HCT116 (cell line): Measurements from ENCODE around the gene PM20D1. TPM values are rescaled to one million over a fixed set of nuclear protein-coding genes. Genes with fewer than 3 reads are reported as not detected.

Source experiments
- ATAC-seq: fragments of 200-7000 bp; cut with Tn5 transposase; 2 replicates; pipeline ENCODE4 v1.9.1; 2020; ENCODE audit warnings: mild to moderate bottlenecking, moderate library complexity
- BruUV-seq: library from RNA; stranded (reverse); fragments of 400-500 nt; replicated peaks from 2 replicates; lab custom pipeline; 2021; lab: Mats Ljungman, UMichigan
- CTCF ChIA-PET: fragments of 300-600 bp; sonication (Branson Sonifier 250); formaldehyde crosslinking; loops from one replicate; lab custom pipeline; 2021; ENCODE audit warnings: antibody characterized with exemption; lab: Charles Lee
- POLR2A ChIA-PET: fragments of 300-600, 350-600 bp; sonication (Branson Sonifier 250); formaldehyde crosslinking; loops from one replicate; lab custom pipeline; 2021; ENCODE audit warnings: antibody characterized with exemption; lab: Charles Lee
- RAD21 ChIA-PET, 2 experiments: fragments of 300-600 bp; sonication (Branson Sonifier 250); formaldehyde crosslinking; loops; one replicate each; lab custom pipeline; 2023; ENCODE audit warnings: low total read pairs in 2 of 2; ENCODE audit not compliant: uncharacterized antibody in 2 of 2, unreplicated experiment in 2 of 2, low non-redundant PET in 1 of 2; lab: Charles Lee
- DNase-seq: peaks from one replicate; pipeline ENCODE4 v3.0.0-alpha.2; 2010; ENCODE audit warnings: low read depth, low spot score
- H2AFZ ChIP-seq: fragments of 200-600 bp; shearing (Covaris generic), sonication (generic); 2 replicates; pipeline ENCODE4 v1.6.1; 2017; ENCODE audit warnings: low read depth, mixed run types, mixed read lengths, antibody characterized with exemption, low read length; ENCODE audit not compliant: poor library complexity, severe bottlenecking
- H3K27ac ChIP-seq: 2 replicates; pipeline ENCODE4 v1.5.1; 2012; ENCODE audit warnings: low read depth, low read length
- H3K27me3 ChIP-seq: fragments of 200-600 bp; sonication (generic); 2 replicates; pipeline ENCODE4 v1.6.1; 2016; ENCODE audit warnings: mixed run types, low read length, mixed read lengths; ENCODE audit not compliant: insufficient read depth
- H3K36me3 ChIP-seq, 2 experiments: fragments of 200-500 bp in 1 of 2; fragments of 200-600 bp in 1 of 2; sonication (Bioruptor generic) in 1 of 2; sonication (generic) in 1 of 2; 2 replicates each; pipeline versions ENCODE4 v1.5.1 to v1.6.1; 2014 to 2016; ENCODE audit warnings: low read length in 2 of 2, inconsistent platforms in 1 of 2, mixed read lengths in 1 of 2, mixed run types in 1 of 2; ENCODE audit not compliant: insufficient read depth in 2 of 2, control insufficient read depth in 1 of 2
- H3K4me1 ChIP-seq, 2 experiments: fragments of 200-600 bp in 1 of 2; sonication (generic) in 1 of 2; 2 replicates each; pipeline versions ENCODE4 v1.5.1 to v1.6.1; 2012 to 2017; ENCODE audit warnings: low read length in 2 of 2, inconsistent platforms in 1 of 2, mild to moderate bottlenecking in 1 of 2, mixed read lengths in 1 of 2, mixed run types in 1 of 2, moderate library complexity in 1 of 2; ENCODE audit not compliant: insufficient read depth in 2 of 2, control insufficient read depth in 1 of 2
- H3K4me2 ChIP-seq: fragments of 200-600 bp; sonication (generic); 2 replicates; pipeline ENCODE4 v1.6.1; 2017; ENCODE audit warnings: mixed run types, low read length, mixed read lengths
- H3K4me3 ChIP-seq, 2 experiments: fragments of 200-600 bp in 1 of 2; sonication (generic) in 1 of 2; replicated peaks in 1 of 2; 2 replicates each; pipeline ENCODE4 v1.5.1; 2011 to 2016; ENCODE audit warnings: low read length in 2 of 2, control low read depth in 1 of 2, low read depth in 1 of 2, mild to moderate bottlenecking in 1 of 2, mixed read lengths in 1 of 2, mixed run types in 1 of 2
- H3K79me2 ChIP-seq: fragments of 200-600 bp; sonication (generic); 2 replicates; pipeline ENCODE4 v1.6.1; 2017; ENCODE audit warnings: mild to moderate bottlenecking, mixed run types, low read length, moderate library complexity, mixed read lengths; ENCODE audit not compliant: insufficient read depth
- H3K9ac ChIP-seq: fragments of 200-600 bp; sonication (generic); 2 replicates; pipeline ENCODE4 v1.6.1; 2016; ENCODE audit warnings: low read length, mixed read lengths
- H3K9me2 ChIP-seq: fragments of 200-600 bp; sonication (generic), shearing (Covaris generic); 2 replicates; pipeline ENCODE4 v1.6.1; 2017; ENCODE audit warnings: mixed run types, mild to moderate bottlenecking, moderate library complexity; ENCODE audit not compliant: insufficient read depth
- H3K9me3 ChIP-seq, 2 experiments: fragments of 200-500 bp in 1 of 2; fragments of 200-600 bp in 1 of 2; sonication (Bioruptor generic) in 1 of 2; sonication (generic) in 1 of 2; 2 replicates each; pipeline ENCODE4 v1.6.1; 2014 to 2017; ENCODE audit warnings: low read length in 2 of 2, mixed read lengths in 2 of 2, inconsistent platforms in 1 of 2, low read depth in 1 of 2, mild to moderate bottlenecking in 1 of 2, mixed run types in 1 of 2, moderate library complexity in 1 of 2; ENCODE audit not compliant: control insufficient read depth in 1 of 2, insufficient read depth in 1 of 2
- H4K20me1 ChIP-seq: fragments of 200-600 bp; sonication (generic), shearing (Covaris generic); 2 replicates; pipeline ENCODE4 v1.6.1; 2017; ENCODE audit warnings: mixed run types, mild to moderate bottlenecking, moderate library complexity; ENCODE audit not compliant: insufficient read depth
- ATF3 ChIP-seq: IDR thresholded peaks from 2 replicates; pipeline ENCODE4 v1.6.1; 2012
- CBX3 ChIP-seq: IDR thresholded peaks from 2 replicates; pipeline ENCODE4 v1.6.1; 2012; ENCODE audit warnings: low read depth
- CEBPB ChIP-seq: IDR thresholded peaks from 2 replicates; pipeline ENCODE4 v1.6.1; 2012; ENCODE audit warnings: low read depth
- EGR1 ChIP-seq: IDR thresholded peaks from 2 replicates; pipeline ENCODE4 v1.6.1; 2012; ENCODE audit warnings: low read depth
- ELF1 ChIP-seq: IDR thresholded peaks from 2 replicates; pipeline ENCODE4 v1.6.1; 2012; ENCODE audit warnings: low read depth, borderline replicate concordance
- EZH2 ChIP-seq: fragments of 200-600 bp; sonication (generic); IDR thresholded peaks from 2 replicates; pipeline ENCODE4 v1.6.1; 2017; ENCODE audit warnings: antibody characterized with exemption, mixed run types
- EZH2phosphoT487 ChIP-seq: fragments of 200-600 bp; IDR thresholded peaks from 2 replicates; pipeline ENCODE4 v1.6.1; 2018; ENCODE audit warnings: antibody characterized with exemption, borderline replicate concordance
- FOSL1 ChIP-seq: IDR thresholded peaks from 2 replicates; pipeline ENCODE4 v1.6.1; 2012; ENCODE audit warnings: low read depth
- POLR2AphosphoS5 ChIP-seq: IDR thresholded peaks from 2 replicates; pipeline ENCODE4 v1.6.1; 2011; ENCODE audit warnings: mild to moderate bottlenecking, low read depth, low read length, moderate library complexity
- SIN3A ChIP-seq: IDR thresholded peaks from 2 replicates; pipeline ENCODE4 v1.6.1; 2012; ENCODE audit warnings: low read depth
- TCF7L2 ChIP-seq: IDR thresholded peaks from 2 replicates; pipeline ENCODE4 v1.7.0; 2011; ENCODE audit warnings: borderline replicate concordance, inconsistent platforms; ENCODE audit not compliant: insufficient read depth, insufficient read length; ENCODE audit errors: extremely low read depth
- ZFX ChIP-seq: fragments of 450-650 bp; IDR thresholded peaks from 2 replicates; pipeline ENCODE4 v1.6.1; 2017
- intact Hi-C: fragments of 100-400 bp; cut with micrococcal nuclease; formaldehyde crosslinking; loops from 2 replicates; pipeline ENCODE4 v1.10.0; 2022
- total RNA-seq: library from RNA; stranded (reverse); gene quantifications from one replicate; pipeline ENCODE4 v1.2.1, GENCODE V29; 2021; ENCODE audit not compliant: unreplicated experiment
- TF ChIP-seq, protein P1 (sequence below): IDR thresholded peaks from 2 replicates; pipeline ENCODE4 v1.6.1; 2012
- TF ChIP-seq, protein P2 (sequence below): IDR thresholded peaks from 2 replicates; pipeline ENCODE4 v1.6.1; 2011; ENCODE audit warnings: mild to moderate bottlenecking, low read length, moderate library complexity; ENCODE audit not compliant: insufficient replicate concordance; ENCODE audit errors: extremely low read depth

PM20D1 gene
- total RNA-seq, 1 experiment from 2014 or later: not detected

GRCh38 chr1:205787287-205787916 lies 62.5 kb downstream of the PM20D1 start:
- H3K27ac ChIP-seq: no peak overlapping the region
- ChIA-PET RAD21 (no interaction called here), CTCF (interaction anchor here (1.6 kb wide), 1 partner anchor 190 kb away, joined by 7 read pairs; no protein-coding TSS in a partner anchor), POLR2A (interaction anchor here (1.3 kb wide), 1 partner anchor 12 kb away, joined by 4 read pairs; the partner anchor contains the start of gene RAB29)
- H3K9ac ChIP-seq: no peak overlapping the region
- H3K79me2 ChIP-seq: no peaks in the 10 kb centered on the region
- H3K9me3 ChIP-seq: no peaks in the 10 kb centered on the region
- ATAC-seq (no peak), DNase-seq (no peak)
- no peaks in the 10 kb centered on the region for H3K27me3 ChIP-seq
- H3K4me3 ChIP-seq: no peak overlapping the region
- peaks cover 0 to 16% of the 10 kb centered on the region in 2 experiments; a peak in 2 of 4 replicates for H3K36me3 ChIP-seq
- no peak for TF ChIP-seq CBX3
- no peak for TF ChIP-seq POLR2AphosphoS5
- no peak for TF ChIP-seq FOSL1
- no peak for TF ChIP-seq EGR1
- TF ChIP-seq ELF1: no peak
- no peak for TF ChIP-seq EZH2
- TF ChIP-seq ATF3: no peak
- TF ChIP-seq EZH2phosphoT487: no peak
- TF ChIP-seq, protein P1, sequence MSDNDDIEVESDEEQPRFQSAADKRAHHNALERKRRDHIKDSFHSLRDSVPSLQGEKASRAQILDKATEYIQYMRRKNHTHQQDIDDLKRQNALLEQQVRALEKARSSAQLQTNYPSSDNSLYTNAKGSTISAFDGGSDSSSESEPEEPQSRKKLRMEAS: no peak
- no peak for TF ChIP-seq TCF7L2
- H3K9me2 ChIP-seq: no peaks in the 10 kb centered on the region
- H3K4me1 ChIP-seq: no peaks in the 10 kb centered on the region
- intact Hi-C loops: no loop called here
- no peak overlapping the region for H3K4me2 ChIP-seq
- no TSS peak for BruUV-seq
- no peaks in the 10 kb centered on the region for H4K20me1 ChIP-seq
- H2AFZ ChIP-seq: no peak overlapping the region

DNA sequence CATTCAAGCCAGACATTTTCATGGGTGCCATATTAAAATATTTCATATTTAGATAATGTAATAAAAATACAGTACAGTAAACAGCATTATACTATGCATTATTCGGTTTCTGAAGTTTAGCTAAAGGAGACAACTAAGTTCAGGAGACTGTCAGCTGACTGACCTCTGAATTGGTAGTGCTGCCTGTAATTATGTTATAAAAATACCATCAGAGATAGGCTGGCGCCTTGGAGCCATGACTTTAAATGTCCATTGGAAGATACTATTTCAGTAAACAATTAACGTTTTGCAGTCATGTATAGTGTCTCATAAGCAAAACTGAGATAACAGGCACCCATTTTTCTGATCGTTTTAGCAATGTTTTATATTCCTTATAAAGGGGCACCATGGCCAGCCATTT lies 63.3 kb downstream of the PM20D1 start:
- H3K9me2 ChIP-seq: no peaks in the 10 kb centered on the region
- DNase-seq (no peak), ATAC-seq (no peak)
- H3K27me3 ChIP-seq: no peaks in the 10 kb centered on the region
- POLR2A ChIA-PET: no interaction called here
- CTCF ChIA-PET: interaction anchor here (0.8 kb wide), 1 partner anchor 191 kb away, joined by 4 read pairs; no protein-coding TSS in a partner anchor
- H4K20me1 ChIP-seq: no peaks in the 10 kb centered on the region
- H3K27ac ChIP-seq: no peak overlapping the region
- no peak overlapping the region for H3K4me2 ChIP-seq
- no peak overlapping the region for H3K4me3 ChIP-seq
- H3K9me3 ChIP-seq: no peaks in the 10 kb centered on the region
- RAD21 ChIA-PET: no interaction called here
- intact Hi-C loops: no loop called here
- H3K79me2 ChIP-seq: no peaks in the 10 kb centered on the region
- no peak overlapping the region for H3K9ac ChIP-seq
- no TSS peak for BruUV-seq
- TF ChIP-seq EGR1: no peak
- TF ChIP-seq CEBPB: no peak
- TF ChIP-seq, protein P2, sequence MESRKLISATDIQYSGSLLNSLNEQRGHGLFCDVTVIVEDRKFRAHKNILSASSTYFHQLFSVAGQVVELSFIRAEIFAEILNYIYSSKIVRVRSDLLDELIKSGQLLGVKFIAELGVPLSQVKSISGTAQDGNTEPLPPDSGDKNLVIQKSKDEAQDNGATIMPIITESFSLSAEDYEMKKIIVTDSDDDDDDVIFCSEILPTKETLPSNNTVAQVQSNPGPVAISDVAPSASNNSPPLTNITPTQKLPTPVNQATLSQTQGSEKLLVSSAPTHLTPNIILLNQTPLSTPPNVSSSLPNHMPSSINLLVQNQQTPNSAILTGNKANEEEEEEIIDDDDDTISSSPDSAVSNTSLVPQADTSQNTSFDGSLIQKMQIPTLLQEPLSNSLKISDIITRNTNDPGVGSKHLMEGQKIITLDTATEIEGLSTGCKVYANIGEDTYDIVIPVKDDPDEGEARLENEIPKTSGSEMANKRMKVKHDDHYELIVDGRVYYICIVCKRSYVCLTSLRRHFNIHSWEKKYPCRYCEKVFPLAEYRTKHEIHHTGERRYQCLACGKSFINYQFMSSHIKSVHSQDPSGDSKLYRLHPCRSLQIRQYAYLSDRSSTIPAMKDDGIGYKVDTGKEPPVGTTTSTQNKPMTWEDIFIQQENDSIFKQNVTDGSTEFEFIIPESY: no peak
- TF ChIP-seq SIN3A: no peak
- no peak for TF ChIP-seq EZH2phosphoT487
- no peak for TF ChIP-seq ZFX
- H3K36me3 ChIP-seq: peaks cover 0 to 11% of the 10 kb centered on the region in 2 experiments; a peak in 2 of 4 replicates
- no peak overlapping the region for H2AFZ ChIP-seq
- no peaks in the 10 kb centered on the region for H3K4me1 ChIP-seq
